IPS-NIHi7 (cell line): ENCODE measurements around the gene GOLIM4.
"Not testable (repeated sequence)": the region's sequence is repeated elsewhere in the genome, so short reads cannot be mapped to it uniquely, and the experiment has no call there.

Experiments
- DNase-seq: peaks from one replicate; pipeline ENCODE4 v3.0.0; 2012; ENCODE audit warnings: mixed read lengths; ENCODE audit errors: extremely low spot score

GOLIM4 gene

DNA sequence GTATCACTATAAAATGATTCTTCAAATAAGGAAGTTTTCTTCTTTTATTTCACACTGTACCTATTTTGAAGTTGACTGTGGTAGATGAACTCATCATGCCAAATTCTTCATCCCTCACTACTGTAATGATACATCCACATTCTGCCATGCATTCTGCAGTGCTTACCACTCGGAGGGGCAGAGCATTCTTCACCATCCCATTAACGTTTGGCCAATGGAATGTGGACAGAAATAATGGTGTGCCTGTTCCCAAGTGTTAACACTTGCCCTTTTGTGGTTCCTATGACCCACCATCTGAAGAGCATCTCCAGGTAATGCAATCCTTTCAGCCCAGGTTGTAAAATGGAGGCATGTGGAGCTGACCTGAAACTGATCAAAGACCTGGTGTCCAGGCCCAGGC is 18.6 kb downstream of the GOLIM4 start:
- no peak for DNase-seq

DNA sequence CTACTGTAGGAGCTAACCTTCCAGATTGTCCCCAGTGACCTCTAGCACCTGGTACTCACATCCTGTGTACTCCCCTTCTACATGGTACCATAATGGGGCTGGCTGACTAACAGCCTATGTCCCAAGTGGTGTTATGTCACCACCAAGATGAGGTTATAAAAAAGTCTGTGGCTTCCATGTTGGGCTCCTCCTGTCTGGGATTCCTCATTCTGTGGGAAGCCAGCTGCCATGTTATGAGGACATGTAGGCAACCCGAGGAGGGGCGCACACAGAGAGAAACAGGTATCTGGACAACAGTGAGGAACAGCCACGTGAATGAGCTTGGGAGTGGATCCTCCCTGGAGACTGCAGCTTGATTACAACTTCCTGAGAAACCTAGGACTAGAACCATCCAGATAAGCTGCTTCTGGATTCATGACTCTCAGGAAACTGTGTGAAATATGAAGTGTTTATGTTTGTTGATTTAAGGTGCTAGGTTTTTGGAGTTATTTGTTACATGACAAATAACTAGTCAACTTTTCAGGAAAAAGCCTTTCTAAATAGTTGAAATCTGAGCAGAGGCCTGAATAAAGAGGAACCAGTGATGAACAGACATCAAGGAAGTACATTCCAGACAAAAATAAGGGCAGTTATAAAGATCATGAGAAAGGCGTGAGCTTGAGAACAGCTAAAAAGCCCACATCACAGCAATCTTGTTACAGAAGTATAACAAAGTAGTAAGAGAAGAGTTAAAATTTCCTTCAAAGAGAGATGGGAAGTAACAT is 21.7 kb downstream of the GOLIM4 start:
- no peak for DNase-seq

DNA sequence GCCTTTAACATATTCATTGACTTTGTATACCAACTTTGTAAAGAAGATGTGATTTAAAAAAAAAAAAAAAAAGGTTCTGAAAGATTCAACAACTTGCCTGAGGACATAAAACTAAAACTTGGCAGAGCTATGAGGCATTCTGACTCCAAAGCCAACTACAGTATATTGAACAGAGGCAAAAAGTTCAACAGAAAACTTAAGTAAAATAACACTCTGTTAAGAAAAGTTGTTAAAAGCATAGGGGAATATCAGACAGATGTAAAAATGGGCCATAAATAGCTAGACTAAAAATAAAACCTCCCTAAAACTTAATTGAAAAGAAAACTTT is 23.4 kb downstream of the GOLIM4 start:
- DNase-seq, result no peak

DNA sequence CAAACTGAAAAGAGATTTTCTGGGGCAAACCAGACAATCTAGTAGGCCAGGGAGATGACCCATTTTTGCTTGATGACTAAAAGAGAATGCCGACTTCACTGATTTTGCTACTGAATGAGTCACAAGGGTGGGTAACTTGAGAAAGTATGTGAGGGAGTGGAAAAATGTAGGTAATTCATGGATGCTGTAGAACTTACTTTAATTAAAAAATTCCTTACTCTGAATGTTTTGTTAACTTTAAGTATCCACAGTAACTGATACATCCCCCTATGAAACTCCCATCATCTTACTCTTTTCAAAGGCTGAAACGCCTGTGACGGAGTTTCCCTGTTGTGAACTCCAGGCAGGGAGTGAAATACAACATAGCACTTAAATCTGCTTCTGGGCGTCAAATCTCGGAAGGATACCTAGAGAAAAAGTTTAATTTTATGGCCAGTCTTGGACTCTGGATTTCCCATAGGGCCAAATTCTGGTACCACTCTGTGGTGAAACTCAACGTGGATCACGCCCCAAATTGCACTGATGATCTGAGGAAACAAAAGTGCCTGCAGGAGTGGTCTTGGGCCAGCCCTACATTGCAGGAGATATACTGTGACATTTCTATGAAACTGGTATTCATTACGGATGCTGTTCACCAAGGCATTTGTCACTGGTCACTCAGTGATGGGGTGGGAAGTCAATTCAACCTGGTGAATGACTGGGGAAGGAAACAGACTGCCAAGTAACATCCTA is 24.0 kb downstream of the GOLIM4 start:
- no peak for DNase-seq

DNA sequence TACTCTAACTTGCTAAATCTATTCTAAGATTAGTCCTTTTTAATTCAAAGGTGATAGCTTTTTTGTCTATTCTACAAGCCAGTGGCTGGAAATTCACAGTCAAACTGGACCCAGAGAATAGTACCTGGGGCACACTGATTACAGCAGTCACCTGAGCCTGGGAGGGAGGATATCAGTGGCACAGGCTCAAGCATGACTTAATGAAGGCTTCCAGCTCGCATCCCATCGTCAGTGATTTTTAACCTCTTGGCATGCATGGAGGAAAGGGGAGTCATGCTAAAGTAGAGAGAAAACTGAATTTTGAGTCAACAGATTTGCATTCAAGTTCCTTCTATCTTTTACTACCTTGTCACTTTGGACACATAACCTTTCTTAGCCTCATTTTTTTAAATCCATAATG is 24.8 kb downstream of the GOLIM4 start:
- DNase-seq, result no peak

DNA sequence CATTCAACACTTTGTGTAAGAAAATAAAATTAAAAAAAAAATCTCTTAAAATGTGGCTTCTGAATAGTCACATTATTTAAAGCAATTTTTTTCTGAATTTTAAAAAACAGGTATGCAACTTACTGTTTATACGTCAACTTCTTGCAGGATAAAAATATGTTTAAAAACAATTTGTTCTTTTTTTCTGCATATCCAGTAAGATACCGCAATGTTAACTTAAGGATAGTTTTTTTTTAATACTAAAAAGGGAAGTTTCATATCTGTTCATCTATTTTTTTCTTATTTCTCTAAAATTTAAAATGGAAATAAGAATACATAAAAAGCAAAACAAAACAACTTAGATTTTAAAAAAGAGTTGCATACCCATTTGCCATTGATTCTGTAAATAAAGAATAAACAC is 27.4 kb downstream of the GOLIM4 start:
- no peak for DNase-seq

DNA sequence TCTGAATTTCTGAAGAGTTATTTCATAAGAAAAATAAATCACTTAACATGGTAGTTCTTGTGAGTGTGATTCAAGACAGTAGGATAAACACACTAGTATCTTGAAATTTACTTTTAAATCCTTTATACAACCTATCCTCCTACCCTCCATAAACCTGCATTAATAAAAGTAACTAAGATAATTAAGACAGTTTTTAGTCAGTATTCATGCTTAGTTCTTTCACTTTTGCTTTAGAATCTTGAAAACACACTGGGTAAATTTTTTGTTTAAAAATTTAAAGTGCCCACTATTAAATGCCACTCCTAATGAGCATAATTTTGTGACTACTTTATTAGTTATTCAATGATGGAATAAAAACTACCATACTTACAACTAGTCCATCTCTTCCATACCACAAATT is 28.8 kb downstream of the GOLIM4 start:
- DNase-seq, result no peak

DNA sequence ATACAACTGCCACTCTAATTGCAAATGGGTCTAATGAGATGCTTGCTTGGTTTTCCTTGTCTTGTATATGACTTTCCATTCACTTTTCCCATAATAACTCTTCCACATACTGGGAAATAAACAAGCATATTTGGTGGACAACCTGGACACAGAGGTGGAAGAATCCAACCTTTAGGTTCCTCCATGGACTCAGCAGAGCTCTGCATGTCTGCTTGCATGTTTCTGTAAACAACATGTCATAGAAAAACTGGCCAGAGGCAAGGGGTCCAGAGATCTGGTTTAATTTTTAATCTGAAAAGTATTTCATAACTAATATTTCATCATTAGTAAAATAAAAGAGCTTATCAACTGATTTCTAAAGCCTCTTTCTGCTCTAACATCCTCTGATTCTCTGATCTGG is 30.2 kb downstream of the GOLIM4 start:
- no peak for DNase-seq

DNA sequence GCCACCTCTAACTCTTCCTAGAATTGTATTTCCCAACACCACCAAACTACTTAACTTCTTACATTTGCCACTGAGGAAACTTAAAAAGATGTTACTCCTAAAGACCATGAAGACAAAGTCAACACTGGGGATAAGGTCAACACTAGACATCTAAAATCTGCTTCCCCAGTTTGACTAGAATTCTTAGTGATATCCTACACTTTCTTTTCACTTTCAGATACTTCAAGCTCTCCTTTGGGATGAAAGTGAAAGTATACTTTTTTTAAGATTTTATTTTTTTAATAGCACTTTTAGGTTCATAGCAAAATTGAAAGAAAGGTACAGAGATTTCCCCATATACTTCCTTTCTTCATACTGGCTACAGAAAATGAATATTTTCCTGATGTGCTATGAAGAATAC is 32.6 kb downstream of the GOLIM4 start:
- DNase-seq, result no peak

DNA sequence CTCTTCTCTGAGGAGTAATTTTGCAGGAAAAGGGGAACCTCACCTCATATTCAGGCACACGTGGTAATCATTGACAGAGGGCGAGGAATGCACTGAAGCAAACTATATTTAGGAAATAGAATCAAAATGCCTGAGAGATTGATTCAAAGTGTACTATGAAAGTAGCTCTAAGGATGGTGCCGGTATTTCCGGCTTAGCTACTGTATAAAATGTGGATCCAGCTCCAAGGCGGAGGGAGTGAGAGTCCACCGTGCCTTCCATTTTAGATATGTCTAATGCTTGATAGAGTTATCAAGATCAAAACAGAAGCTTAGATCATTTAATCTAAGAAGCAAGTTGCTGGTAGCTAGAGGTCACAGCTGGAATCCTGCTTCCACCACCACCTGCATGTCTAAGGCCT is 33.0 kb downstream of the GOLIM4 start:
- no peak for DNase-seq

DNA sequence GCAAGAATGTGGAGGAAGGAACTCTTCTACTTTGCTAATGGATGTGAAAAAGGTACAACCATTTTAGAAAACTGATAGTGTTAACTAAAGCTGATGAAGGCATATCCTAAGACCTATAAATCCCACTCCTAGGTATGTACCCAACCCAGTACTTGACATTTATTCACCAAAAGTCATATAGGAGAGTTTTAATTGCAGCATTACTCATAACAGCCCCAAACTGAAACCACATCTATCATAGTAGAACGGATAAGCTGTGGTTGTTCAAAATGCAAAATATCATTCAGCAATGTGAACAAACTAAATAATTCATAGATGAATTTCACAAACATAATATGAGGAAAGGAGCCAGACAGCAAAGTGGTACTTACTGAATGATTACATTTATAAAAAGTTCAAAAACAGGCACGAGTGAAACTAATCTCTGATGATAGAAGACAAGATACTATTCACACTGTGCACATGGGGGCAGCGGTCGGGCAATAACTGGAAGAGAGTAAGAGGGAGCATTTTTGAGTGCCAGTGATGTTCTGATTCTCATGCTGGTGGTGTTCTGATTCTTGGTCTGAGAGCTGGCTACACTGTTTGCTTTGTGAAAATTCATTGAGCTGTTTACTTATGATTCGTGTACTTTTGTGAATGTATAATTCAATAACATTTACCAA is 34.3 kb downstream of the GOLIM4 start:
- no peak for DNase-seq

DNA sequence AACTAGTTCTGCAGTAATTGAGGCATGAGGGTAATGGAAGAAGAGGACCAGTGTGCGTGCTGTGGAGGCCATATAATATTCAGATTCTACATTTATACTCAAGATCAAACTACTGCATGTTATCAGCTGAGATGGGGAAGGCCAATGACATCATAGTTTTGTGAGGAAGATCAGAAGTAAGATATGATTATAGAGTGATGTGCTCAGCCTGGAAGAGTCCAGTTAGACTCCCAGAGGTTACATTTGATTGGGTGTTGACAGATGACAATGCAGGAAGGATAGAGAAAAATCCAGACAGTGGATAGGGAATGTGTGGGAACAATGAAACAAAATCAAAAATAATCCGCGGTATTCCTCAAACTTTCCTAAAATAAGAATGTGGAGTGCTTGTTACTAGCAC is 35.4 kb downstream of the GOLIM4 start:
- no peak for DNase-seq

DNA sequence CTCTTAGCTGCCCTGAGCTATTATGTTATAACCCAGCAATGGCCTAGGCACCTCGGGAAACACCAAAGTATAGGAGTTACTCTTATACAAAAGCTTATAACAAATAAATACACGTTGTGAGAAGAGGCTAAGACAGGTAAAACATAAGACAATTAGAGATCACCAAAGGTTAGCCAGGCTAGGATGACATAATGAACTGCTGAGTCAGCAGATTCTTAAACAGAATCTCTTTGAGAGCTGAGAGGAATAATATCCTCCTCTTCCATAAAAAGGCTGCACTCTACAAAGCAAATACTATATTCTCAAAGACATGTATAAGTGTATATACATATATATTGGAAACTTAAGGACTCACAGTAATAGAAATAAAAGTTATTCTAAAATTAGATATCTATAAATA is 37.2 kb downstream of the GOLIM4 start:
- DNase-seq, result no peak

DNA sequence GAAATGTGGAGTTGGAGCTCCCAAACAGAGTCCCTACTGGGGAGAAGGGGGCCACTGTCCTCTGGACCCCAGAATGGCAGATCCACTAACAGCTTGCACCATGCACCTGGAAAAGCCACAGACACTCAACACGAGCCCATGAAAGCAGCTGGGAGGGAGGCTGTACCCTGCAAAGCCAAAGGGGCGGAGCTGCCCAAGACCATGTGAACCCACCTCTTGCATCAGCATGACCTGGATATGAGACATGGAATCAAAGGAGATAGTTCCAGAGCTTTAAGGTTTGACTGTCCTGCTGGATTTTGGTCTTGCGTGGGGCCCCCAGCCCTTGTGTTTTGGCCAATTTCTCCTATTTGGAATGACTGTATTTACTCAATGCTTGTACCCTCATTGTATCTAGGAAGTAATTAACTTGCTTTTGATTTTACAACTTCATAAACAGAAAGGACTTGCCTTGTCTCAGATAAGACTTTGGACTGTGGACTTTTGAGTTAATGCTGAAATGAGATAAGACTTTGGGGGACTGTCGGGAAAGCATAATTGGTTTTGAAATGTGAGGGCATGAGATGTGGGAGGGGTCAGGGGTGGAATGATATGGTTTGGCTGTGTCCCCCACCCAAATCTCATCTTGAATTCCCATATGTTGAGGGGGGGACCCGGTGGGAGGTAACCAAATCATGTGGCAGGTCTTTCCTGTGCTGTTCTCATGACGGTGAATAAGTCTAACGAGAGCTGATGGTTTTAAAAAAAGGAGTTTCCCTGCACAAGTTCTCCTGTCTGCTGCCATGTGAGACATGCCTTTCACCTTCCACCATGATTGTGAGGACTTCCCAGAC is 39.1 kb downstream of the GOLIM4 start:
- DNase-seq, result not testable (repeated sequence)

DNA sequence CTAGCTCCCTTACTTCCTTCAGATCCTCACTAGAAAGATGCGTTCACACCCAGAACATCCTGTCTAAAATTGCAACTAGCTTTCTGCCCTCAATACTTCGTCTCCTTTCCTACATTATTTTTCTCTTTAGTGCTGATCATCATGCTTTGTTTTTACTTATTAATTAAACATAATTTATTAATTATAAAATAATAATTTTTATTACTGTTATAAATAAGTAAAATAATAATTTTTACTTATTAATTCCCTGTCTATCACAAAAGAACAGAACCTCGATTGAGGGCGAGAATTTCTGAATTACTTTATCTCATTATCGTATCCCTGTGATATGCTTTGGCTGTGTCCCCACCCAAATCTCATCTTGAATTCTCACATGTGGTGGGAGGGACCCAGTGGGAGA is 41.3 kb downstream of the GOLIM4 start:
- DNase-seq, result no peak

DNA sequence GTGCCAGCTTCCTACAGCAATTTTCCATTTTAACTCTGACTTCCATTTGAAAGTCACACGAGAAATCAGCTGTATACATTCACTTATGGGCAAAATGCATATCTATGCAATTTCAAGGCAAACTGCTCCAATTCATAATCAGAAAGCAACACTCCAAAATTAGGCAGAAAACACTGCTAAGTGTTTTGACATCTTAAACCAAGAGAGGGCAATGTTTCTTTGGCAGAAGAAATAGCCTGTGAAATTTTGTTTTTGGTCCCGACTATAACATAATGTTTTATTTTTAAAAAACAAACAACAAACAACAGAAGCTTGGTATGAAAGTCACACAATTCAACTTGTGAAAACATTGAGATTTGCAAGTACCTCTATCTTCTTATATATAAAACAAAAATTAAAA is 42.6 kb downstream of the GOLIM4 start:
- DNase-seq, result no peak

DNA sequence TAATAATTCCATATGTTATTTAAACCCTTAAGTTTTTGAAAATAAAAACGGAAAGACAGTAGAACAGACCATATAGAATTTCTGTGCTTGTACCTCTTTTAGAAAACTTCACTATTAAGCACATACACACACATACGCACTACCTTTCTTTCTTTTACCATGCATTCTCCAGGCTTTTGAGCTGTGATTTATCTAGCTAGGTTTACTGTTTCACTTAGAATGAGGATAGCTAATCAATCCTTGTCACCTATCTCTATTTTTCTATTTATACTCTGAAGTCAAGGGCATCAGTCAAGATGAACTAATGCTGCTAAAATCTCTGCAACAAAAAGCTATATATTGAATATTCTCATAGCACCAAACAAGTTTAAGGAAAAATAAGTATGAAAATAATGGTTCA is 43.2 kb downstream of the GOLIM4 start:
- no peak for DNase-seq

DNA sequence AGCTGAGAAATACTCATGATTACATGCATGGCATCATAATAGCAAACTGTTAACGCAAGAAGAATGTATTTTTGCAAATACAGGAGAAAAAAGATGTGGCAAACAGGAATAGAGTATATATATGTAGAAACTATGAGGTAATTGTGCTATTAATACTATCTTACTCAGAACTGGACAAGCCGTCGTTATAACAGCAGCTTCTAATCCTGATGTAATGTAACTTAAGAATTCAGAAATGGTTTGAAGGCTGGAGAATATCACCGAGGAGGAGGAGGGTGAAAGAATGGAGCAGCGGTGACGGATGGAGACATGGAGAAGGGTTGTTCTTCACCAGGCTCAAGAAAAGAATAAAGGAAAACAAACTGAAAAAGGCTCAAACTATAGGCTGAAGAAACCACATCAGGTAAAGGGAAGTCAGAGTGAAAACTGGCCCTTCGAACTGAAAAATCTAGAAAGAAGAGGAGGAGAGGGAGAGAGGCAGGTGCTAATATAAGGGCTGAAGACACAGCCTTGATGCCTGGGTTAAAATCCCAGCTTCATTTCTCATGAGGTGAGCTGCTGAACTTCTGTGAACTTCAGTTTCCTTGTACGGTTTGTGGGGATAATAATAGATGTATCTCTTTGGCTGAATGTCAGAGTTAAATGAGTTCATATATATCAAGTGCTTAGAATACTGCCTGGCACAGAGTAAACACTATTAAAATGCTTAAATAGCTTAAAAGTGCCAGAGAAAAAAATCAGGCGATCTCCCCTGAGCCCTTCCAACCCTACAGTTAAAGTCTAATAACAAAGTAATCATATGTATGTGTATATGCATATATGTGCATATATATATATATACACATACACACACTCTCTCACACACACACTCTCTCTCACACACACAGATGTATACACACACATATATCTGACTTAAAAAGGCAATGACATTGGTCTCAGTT is 43.9 kb downstream of the GOLIM4 start:
- DNase-seq, result no peak

DNA sequence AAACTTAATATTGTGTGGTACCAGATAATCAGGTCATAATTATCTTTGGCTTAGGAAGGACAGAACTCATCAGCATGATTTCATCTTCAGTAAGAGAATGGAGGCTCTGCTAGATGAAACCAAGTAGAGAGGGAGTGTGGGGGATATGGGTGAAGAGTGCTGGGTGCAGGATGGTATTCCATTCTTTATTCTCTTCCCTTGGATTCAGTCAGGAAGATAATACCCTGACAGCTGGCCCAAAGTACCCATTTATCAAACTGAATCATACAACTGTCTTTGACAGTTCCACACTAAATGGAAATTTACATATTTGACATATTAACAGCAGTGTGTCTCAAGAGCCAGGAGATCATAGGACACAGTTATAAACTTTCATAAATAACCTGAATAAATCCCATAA is 44.7 kb downstream of the GOLIM4 start:
- DNase-seq, result no peak

DNA sequence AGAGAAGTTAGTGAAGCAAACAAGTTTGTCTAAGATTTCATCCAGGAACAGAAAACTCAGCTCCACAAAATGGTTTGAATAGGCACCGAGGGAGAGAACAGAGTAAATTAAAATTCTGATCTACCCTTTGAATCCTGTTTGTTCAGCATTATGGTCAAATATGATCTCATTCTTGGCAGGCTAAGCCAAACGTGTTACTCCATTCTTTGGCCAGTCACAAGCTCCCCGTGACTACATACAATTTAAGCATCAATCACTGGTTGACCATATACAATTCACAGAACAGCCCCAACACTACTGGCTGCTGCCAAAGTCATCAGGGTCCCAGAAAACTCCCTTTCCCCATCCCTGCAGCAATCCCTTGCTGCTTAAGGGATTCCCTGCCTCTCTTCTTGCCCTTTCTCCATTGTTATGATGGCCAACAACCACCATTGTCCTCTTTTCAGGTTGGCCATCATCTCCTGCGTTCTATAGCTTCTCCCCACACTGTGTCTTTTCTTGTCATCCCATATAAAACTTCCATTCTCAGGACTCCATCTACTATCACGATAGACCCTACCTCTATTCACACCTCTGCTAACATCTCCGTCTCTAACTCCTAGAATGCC is 46.3 kb downstream of the GOLIM4 start:
- no peak for DNase-seq
